Parathyroid adenoma (tissue), 2 donors: ENCODE measurements around the gene LIN7A.
"Not testable (repeated sequence)": the region's sequence is repeated elsewhere in the genome, so short reads cannot be mapped to it uniquely, and the experiment has no call there.

Experiments
- H2AFZ ChIP-seq: fragments of 300-600 bp; sonication (generic); one replicate; pipeline ENCODE4 v1.7.0; 2017; ENCODE audit warnings: antibody characterized with exemption, mild to moderate bottlenecking
- H3K27ac ChIP-seq: fragments of 300-600 bp; sonication (generic); one replicate; pipeline ENCODE4 v1.7.0; 2017
- H3K27me3 ChIP-seq: fragments of 300-600 bp; sonication (generic); one replicate; pipeline ENCODE4 v1.7.0; 2017; ENCODE audit warnings: low read length; ENCODE audit not compliant: control insufficient read depth, insufficient read depth
- H3K36me3 ChIP-seq: fragments of 300-600 bp; sonication (generic); one replicate; pipeline ENCODE4 v1.7.0; 2017; ENCODE audit warnings: low read length; ENCODE audit not compliant: control insufficient read depth, insufficient read depth
- H3K4me1 ChIP-seq: fragments of 300-600 bp; sonication (generic); one replicate; pipeline ENCODE4 v1.7.0; 2017; ENCODE audit warnings: control low read depth
- H3K4me2 ChIP-seq: fragments of 300-600 bp; sonication (generic); one replicate; pipeline ENCODE4 v1.7.0; 2017; ENCODE audit warnings: low read length
- H3K4me3 ChIP-seq: fragments of 300-600 bp; sonication (generic); one replicate; pipeline ENCODE4 v1.7.0; 2017; ENCODE audit warnings: low read depth, low read length
- H3K79me2 ChIP-seq: fragments of 300-600 bp; sonication (generic); one replicate; pipeline ENCODE4 v1.7.0; 2017; ENCODE audit warnings: control low read depth
- H3K9ac ChIP-seq: fragments of 300-600 bp; sonication (generic); one replicate; pipeline ENCODE4 v1.7.0; 2017; ENCODE audit warnings: mild to moderate bottlenecking
- H3K9me3 ChIP-seq: fragments of 300-600 bp; sonication (generic); one replicate; pipeline ENCODE4 v1.7.0; 2017; ENCODE audit warnings: low read length; ENCODE audit not compliant: control insufficient read depth
- CTCF ChIP-seq: fragments of 300-600 bp; sonication (generic); IDR thresholded peaks from one replicate; pipeline ENCODE4 v1.7.0; 2017; ENCODE audit warnings: antibody characterized with exemption, mild to moderate bottlenecking
- donor health status: primary hyperparathyroidism.

LIN7A gene

GRCh38 chr12:80791863-80792262 is 145.9 kb downstream of the LIN7A start:
- H3K36me3 ChIP-seq, result no peaks in the 10 kb centered on the region
- no peak overlapping the region for H3K9ac ChIP-seq
- no peak for TF ChIP-seq CTCF

GRCh38 chr12:80788407-80788806 is 149.3 kb downstream of the LIN7A start:
- H3K79me2 ChIP-seq, H3K9ac ChIP-seq, H2AFZ ChIP-seq, H3K9me3 ChIP-seq, H3K27ac ChIP-seq, H3K4me1 ChIP-seq, H3K4me2 ChIP-seq, H3K4me3 ChIP-seq, H3K27me3 ChIP-seq, H3K36me3 ChIP-seq: not testable (repeated sequence)

More at GRCh38 chr12:80791863-80792262, 145.9 kb downstream of the LIN7A start:
- no peaks in the 10 kb centered on the region for H3K27me3 ChIP-seq
- no peaks in the 10 kb centered on the region for H3K9me3 ChIP-seq
- no peak overlapping the region for H3K27ac ChIP-seq
- H3K79me2 ChIP-seq, result no peaks in the 10 kb centered on the region
- H3K4me3 ChIP-seq, result no peak overlapping the region
- no peak overlapping the region for H3K4me2 ChIP-seq
- H3K4me1 ChIP-seq, result no peaks in the 10 kb centered on the region
- H2AFZ ChIP-seq, result no peak overlapping the region

- not testable (repeated sequence) for H3K27ac ChIP-seq, H3K9ac ChIP-seq, H2AFZ ChIP-seq, H3K79me2 ChIP-seq, H3K4me3 ChIP-seq, H3K4me2 ChIP-seq, H3K4me1 ChIP-seq, H3K27me3 ChIP-seq, H3K36me3 ChIP-seq, H3K9me3 ChIP-seq
Measured at GRCh38 chr12:80782963-80783470, 154.7 kb downstream of the LIN7A start.

GRCh38 chr12:80781313-80781712 is 156.4 kb downstream of the LIN7A start:
- Histone ChIP-seq H3K36me3 (no peaks in the 10 kb centered on the region), H3K9me3 (peaks cover 7% of the 10 kb centered on the region), H3K4me3 (no peak overlapping the region), H3K4me2 (no peak overlapping the region), H3K27me3 (no peaks in the 10 kb centered on the region), H2AFZ (no peak overlapping the region), H3K79me2 (no peaks in the 10 kb centered on the region), H3K4me1 (no peaks in the 10 kb centered on the region), H3K9ac (no peak overlapping the region), H3K27ac (no peak overlapping the region)
- no peak for TF ChIP-seq CTCF

GRCh38 chr12:80780746-80781145 is 157.0 kb downstream of the LIN7A start:
- no peaks in the 10 kb centered on the region for H3K27me3 ChIP-seq
- H3K4me1 ChIP-seq, result no peaks in the 10 kb centered on the region
- no peak overlapping the region for H3K4me3 ChIP-seq
- no peak overlapping the region for H2AFZ ChIP-seq
- no peak overlapping the region for H3K27ac ChIP-seq
- H3K4me2 ChIP-seq, result no peak overlapping the region
- TF ChIP-seq CTCF, result no peak
- H3K9me3 ChIP-seq, result peaks cover 7% of the 10 kb centered on the region
- no peaks in the 10 kb centered on the region for H3K36me3 ChIP-seq
- H3K79me2 ChIP-seq, result no peaks in the 10 kb centered on the region
- no peak overlapping the region for H3K9ac ChIP-seq

- peak overlapping the region; percentile 11 for H3K27ac ChIP-seq
- H3K4me1 ChIP-seq, result no peaks in the 10 kb centered on the region
- no peaks in the 10 kb centered on the region for H3K27me3 ChIP-seq
- TF ChIP-seq CTCF, result no peak
- H3K9ac ChIP-seq, result no peak overlapping the region
- H3K36me3 ChIP-seq, result no peaks in the 10 kb centered on the region
- no peaks in the 10 kb centered on the region for H3K79me2 ChIP-seq
- no peak overlapping the region for H3K4me3 ChIP-seq
- H3K4me2 ChIP-seq, result peak overlapping the region; percentile 9
- peaks cover 7% of the 10 kb centered on the region for H3K9me3 ChIP-seq
- H2AFZ ChIP-seq, result peak overlapping the region; percentile 20
Measured at GRCh38 chr12:80778005-80778541, 159.7 kb downstream of the LIN7A start.
